Erythroblast (primary cell): ENCODE measurements around the gene HBEGF.
A peak's percentile ranks its signal among the peaks of the same experiment; 100 is the strongest.
"Not testable (repeated sequence)": the region's sequence is repeated elsewhere in the genome, so short reads cannot be mapped to it uniquely, and the experiment has no call there.

Experiments
- DNase-seq, 2 experiments: peaks; one replicate each; lab custom pipeline; 2025; lab: John Stamatoyannopoulos, UW
- GATA1 ChIP-seq: IDR thresholded peaks from 2 replicates; pipeline ENCODE4 v1.6.1; 2011; ENCODE audit warnings: low read depth, mild to moderate bottlenecking, control low read depth, low read length, moderate library complexity
- POLR2A ChIP-seq: IDR thresholded peaks from 2 replicates; pipeline ENCODE4 v1.6.1; 2011; ENCODE audit warnings: mild to moderate bottlenecking, low read length

The HBEGF gene

GRCh38 chr5:140355546-140355945, 9.1 kb upstream of the HBEGF start:
- TF ChIP-seq GATA1 (no peak), POLR2A (no peak)
- no peak for DNase-seq

- peak; percentile 71 to 83 for DNase-seq
- TF ChIP-seq GATA1 (no peak), POLR2A (no peak)
Observed at GRCh38 chr5:140351609-140352334, 5.4 kb upstream of the HBEGF start.

DNA sequence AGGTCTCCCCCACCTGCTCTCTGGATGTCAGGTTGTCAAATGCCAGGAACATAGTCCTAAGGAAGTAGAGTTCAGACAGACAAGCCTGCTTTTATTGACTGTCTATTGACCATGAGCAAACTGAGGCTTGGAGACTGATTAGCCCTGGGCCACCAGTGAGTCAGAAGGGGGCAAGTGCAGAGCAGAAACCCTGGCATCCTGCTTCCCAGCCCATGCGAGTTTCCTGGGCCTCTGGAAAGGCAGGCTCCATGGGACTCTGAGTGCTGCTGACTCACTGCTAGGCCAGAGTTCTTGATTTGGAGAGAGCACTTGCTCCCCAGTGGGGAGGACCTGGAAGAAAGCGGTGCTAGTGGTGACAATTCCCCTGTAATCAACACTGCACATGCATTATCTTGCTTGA, 2.8 kb upstream of the HBEGF start:
- no peak for TF ChIP-seq GATA1
- no peak for TF ChIP-seq POLR2A
- no peak for DNase-seq

- TF ChIP-seq GATA1 (no peak), POLR2A (no peak)
- no peak for DNase-seq
Observed at GRCh38 chr5:140348104-140348503, 1.7 kb upstream of the HBEGF start.

DNA sequence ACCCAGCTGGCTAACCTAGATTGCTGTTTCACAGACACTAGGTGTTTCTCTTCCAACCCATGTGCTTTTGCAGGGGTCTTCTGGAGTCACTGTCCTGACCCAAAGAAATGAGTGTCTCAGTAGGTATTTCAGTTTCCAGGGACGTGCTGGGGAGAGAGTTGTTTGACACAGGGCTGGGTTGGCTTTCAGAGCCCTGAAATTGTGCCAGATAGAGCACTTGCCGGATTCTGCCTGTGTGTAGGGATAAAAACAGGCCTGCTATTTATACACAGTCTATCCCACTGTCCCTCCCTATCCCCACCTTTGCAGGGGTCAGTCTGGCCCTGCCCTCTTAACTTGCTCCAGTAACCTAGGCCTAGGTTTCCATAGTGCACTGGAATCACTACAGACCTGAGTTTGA, 957 bp upstream of the HBEGF start:
- TF ChIP-seq POLR2A (no peak), GATA1 (no peak)
- no peak for DNase-seq

- peak in 1 of 2 experiments; percentile 47 for DNase-seq
- TF ChIP-seq POLR2A: no peak
- no peak for TF ChIP-seq GATA1
Observed at GRCh38 chr5:140345919-140346347, 470 bp downstream of the HBEGF start.

DNA sequence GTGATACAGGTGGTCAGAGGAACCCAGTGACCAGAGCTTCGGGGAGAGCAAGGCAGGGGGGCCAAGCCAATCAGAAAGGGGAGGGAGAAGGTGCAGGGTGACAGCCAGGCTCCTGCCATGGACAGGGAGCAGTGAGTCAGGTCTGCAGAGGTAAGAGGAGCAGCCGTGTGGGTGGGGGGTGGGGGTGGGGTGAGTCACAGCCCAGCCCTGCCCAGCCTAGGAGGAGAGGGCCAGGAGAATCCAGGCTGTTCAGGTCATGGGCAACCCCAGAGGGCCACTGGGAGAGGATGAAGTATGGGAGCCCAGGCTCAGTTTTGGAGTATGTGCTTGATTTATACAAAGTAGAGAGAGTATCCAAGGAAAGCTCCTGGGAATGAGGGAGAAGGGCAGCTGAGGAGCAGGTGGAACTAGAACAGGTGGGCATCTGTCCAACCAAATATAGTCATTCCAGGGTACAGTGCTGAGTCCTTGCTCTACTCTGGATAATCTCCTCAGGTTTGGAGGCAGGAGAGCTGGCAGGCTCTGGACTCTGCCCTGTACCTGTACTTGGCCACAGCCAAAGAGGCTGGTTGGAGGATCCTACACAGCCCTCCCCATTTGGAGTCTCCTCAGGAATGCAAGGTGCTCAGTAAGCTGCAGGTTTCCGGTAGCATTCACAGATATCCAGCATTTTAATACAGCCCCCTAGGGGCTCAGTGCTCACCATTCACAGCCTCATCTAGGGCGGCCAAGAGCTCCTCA, 1.6 kb downstream of the HBEGF start:
- TF ChIP-seq POLR2A: no peak
- no peak for TF ChIP-seq GATA1
- no peak for DNase-seq

DNA sequence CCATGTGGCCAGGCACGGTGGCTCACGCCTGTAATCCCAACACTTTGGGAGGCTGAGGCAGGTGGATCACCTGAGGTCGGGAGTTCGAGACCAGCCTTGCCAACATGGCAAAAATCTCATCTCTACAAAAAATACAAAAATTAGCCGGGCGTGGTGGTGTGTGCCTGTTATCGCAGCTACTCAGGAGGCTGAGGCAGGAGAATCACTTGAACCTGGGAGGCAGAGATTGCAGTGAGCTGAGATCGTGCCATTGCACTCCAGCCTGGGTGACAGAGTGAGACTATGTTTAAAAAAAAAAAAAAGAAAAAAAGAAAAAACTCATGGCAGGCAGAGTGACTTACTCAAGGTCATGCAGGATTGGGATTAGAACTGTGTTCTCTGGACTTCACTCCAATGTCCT, 2.6 kb downstream of the HBEGF start:
- DNase-seq: not testable (repeated sequence)

DNA sequence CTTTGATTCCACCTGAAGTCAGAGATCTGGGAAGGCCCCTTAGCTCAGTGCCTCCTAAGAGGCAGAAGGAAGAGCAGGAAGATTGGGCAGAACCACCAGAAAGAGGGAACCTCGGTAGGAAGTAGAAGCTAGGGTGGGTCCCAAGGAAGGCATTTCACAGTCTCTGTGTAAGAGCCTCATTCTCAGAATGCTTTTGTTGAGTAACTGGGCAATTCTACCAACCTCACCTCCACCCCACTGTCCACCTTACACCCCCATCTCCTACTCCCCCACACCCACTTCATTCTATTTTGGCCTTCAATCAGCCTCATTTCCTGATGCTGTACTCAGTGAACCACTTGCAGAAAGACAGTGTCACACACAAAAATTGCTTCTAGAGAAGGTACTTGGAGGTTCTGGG, 3.5 kb downstream of the HBEGF start:
- TF ChIP-seq POLR2A (no peak), GATA1 (no peak)
- DNase-seq: no peak

GRCh38 chr5:140342287-140342686, 4.1 kb downstream of the HBEGF start:
- DNase-seq: no peak
- TF ChIP-seq POLR2A (no peak), GATA1 (no peak)

GRCh38 chr5:140341591-140341990, 4.8 kb downstream of the HBEGF start:
- DNase-seq: no peak
- TF ChIP-seq GATA1: no peak
- no peak for TF ChIP-seq POLR2A

- TF ChIP-seq POLR2A (no peak), GATA1 (no peak)
- no peak for DNase-seq
Observed at GRCh38 chr5:140340605-140341121, 5.7 kb downstream of the HBEGF start.

GRCh38 chr5:140339636-140340035, 6.8 kb downstream of the HBEGF start:
- TF ChIP-seq POLR2A (no peak), GATA1 (no peak)
- DNase-seq: no peak

GRCh38 chr5:140338908-140339307, 7.5 kb downstream of the HBEGF start:
- TF ChIP-seq POLR2A (no peak), GATA1 (no peak)
- DNase-seq: no peak
